Right atrium auricular region (tissue), 2 donors: ENCODE data around the gene NT5C. TPM values are rescaled to one million over a fixed set of nuclear protein-coding genes. Genes with fewer than 3 reads are reported as not detected.
"Not testable (repeated sequence)": the region's sequence is repeated elsewhere in the genome, so short reads cannot be mapped to it uniquely, and the experiment has no call there.

Experiments
- DNase-seq: peaks from one replicate; pipeline ENCODE4 v3.0.0-alpha.2; 2019; ENCODE audit warnings: low spot score
- H3K27ac ChIP-seq, 2 donors: fragments of 200-600 bp; sonication (generic); 1 replicate in 1 of 2; 2 replicates in 1 of 2; pipeline ENCODE4 v1.5.1; 2016 to 2019
- H3K27me3 ChIP-seq, 2 donors: fragments of 200-600 bp; sonication (generic); one replicate each; pipeline versions ENCODE4 v1.5.1 to v1.6.0; 2017 to 2019
- H3K36me3 ChIP-seq: fragments of 200-600 bp; sonication (generic); one replicate; pipeline ENCODE4 v1.5.1; 2016
- H3K4me1 ChIP-seq, 2 donors: fragments of 200-600 bp; sonication (generic); one replicate each; pipeline versions ENCODE4 v1.5.1 to v1.6.0; 2017 to 2019
- H3K4me3 ChIP-seq, 2 donors: fragments of 200-600 bp; sonication (generic); 1 replicate in 1 of 2; 2 replicates in 1 of 2; pipeline ENCODE4 v1.5.1; 2017 to 2019; ENCODE audit warnings: mild to moderate bottlenecking in 1 of 2, moderate library complexity in 1 of 2
- H3K9me3 ChIP-seq, 2 donors: fragments of 200-600 bp; sonication (generic); one replicate each; pipeline ENCODE4 v1.5.1; 2019
- CTCF ChIP-seq, 2 donors: fragments of 200-600 bp; sonication (generic); IDR thresholded peaks; one replicate each; pipeline ENCODE4 v1.5.1; 2019; ENCODE audit warnings: antibody characterized with exemption in 2 of 2
- total RNA-seq, 2 donors: library from RNA; depleted of rRNA; stranded (reverse); fragments of >200 nt; gene quantifications; one replicate each; pipeline ENCODE4 v1.1.0, GENCODE V29; 2016

NT5C gene
- total RNA-seq, 2 donors from 2014 or later: 41.4 to 77.5 TPM

DNA sequence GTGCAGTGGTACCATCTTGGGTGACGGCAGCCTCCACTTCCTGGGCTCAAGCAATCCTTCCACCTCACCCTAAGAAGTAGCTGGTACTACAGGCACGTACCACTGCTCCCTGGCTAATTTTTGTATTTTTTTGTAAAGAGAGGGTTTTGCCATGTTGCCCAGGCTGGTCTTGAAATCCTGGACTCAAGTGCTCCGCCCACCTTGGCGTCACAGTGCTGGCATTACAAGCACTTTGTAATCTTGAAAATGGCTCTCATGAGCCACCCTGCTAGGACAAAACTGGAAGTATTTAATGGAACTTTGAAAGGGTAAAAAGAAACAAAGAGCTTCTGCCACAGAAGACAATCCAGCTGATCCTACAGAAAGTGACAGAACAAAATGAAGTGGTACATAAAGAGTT lies 42.0 kb upstream of the NT5C start:
- Histone ChIP-seq H3K27ac (no peak overlapping the region), H3K36me3 (peaks cover 61% of the 10 kb centered on the region), H3K9me3 (no peaks in the 10 kb centered on the region), H3K4me1 (peaks cover 0 to 7% of the 10 kb centered on the region in 2 donors), H3K4me3 (no peak overlapping the region), H3K27me3 (no peaks in the 10 kb centered on the region)
- no peak for DNase-seq
- no peak for TF ChIP-seq CTCF (IDR thresholded peaks at IDR 0.05)

- H3K9me3 ChIP-seq: no peaks in the 10 kb centered on the region
- peaks cover 0 to 7% of the 10 kb centered on the region in 2 donors for H3K4me1 ChIP-seq
- H3K27ac ChIP-seq: no peak overlapping the region
- TF ChIP-seq CTCF (IDR thresholded peaks at IDR 0.05): no peak
- H3K4me3 ChIP-seq: no peak overlapping the region
- H3K36me3 ChIP-seq: peaks cover 66% of the 10 kb centered on the region
- no peak for DNase-seq
- H3K27me3 ChIP-seq: no peaks in the 10 kb centered on the region
These were observed 37.5 kb upstream of the NT5C start for GRCh38 chr17:75168998-75169397.

GRCh38 chr17:75164606-75165005 lies 33.1 kb upstream of the NT5C start:
- peaks cover 52% of the 10 kb centered on the region for H3K36me3 ChIP-seq
- DNase-seq, H3K4me1 ChIP-seq, H3K4me3 ChIP-seq, H3K27ac ChIP-seq, H3K9me3 ChIP-seq, H3K27me3 ChIP-seq: not testable (repeated sequence)

- H3K9me3 ChIP-seq: no peaks in the 10 kb centered on the region
- no peak for TF ChIP-seq CTCF (IDR thresholded peaks at IDR 0.05)
- H3K36me3 ChIP-seq: peaks cover 38% of the 10 kb centered on the region
- no peak for DNase-seq
- H3K4me3 ChIP-seq: no peak overlapping the region
- no peaks in the 10 kb centered on the region for H3K4me1 ChIP-seq
- H3K27me3 ChIP-seq: no peaks in the 10 kb centered on the region
- H3K27ac ChIP-seq: no peak overlapping the region
These were observed 31.5 kb upstream of the NT5C start for GRCh38 chr17:75163074-75163473.

- Histone ChIP-seq H3K4me3 (no peak overlapping the region), H3K4me1 (peaks cover 0 to 1% of the 10 kb centered on the region in 2 donors), H3K27ac (no peak overlapping the region), H3K27me3 (no peaks in the 10 kb centered on the region), H3K36me3 (peaks cover 17% of the 10 kb centered on the region), H3K9me3 (no peaks in the 10 kb centered on the region)
- no peak for DNase-seq
- no peak for TF ChIP-seq CTCF (IDR thresholded peaks at IDR 0.05)
These were observed 28.7 kb upstream of the NT5C start for GRCh38 chr17:75160211-75160610.

DNA sequence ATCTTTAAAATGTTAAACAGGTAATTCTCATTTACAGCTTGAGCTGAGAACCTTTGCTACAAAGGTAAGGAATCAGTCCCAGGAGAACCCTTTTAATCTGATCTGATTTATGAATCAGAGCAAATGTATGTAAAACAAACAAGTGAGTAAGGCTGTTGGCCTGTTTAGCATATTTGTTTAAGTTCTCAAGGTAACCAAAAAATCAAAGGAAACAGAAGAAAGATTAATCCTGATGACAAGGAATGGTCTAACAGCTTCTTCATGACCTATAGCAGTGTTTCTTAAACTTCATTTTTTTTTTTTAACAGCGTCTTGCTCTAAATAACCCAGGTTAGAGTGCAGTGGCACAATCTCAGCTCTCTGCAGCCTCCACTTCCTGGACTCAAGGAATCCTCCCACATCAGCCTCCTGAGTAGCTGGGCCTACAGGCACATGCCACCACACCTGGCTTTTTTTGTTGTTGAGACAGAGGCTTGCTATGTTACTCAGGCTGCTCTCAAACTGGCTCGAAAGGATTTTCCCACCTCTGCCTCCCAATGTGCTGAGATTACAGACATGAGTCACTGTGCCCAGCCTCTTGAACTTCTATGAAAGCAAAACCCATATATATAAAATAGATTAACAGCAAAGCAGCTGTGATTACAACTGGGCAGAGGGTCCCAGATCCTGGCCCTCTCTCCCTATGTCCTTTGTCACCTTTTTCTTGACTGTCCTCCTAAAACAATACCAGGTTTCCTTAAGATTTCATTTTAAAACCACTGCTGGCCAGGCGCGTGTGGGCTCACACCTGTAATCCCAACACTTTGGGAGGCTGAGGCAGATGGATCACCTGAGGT lies 27.9 kb upstream of the NT5C start:
- no peak for TF ChIP-seq CTCF (IDR thresholded peaks at IDR 0.05)

GRCh38 chr17:75158480-75158879 lies 26.9 kb upstream of the NT5C start:
- DNase-seq, H3K9me3 ChIP-seq, H3K4me3 ChIP-seq, H3K27ac ChIP-seq, H3K27me3 ChIP-seq, H3K4me1 ChIP-seq, H3K36me3 ChIP-seq: not testable (repeated sequence)

More for the DNA sequence above, 27.9 kb upstream of the NT5C start:
- no peak overlapping the region for H3K27ac ChIP-seq
- H3K9me3 ChIP-seq: no peaks in the 10 kb centered on the region
- H3K4me1 ChIP-seq: peaks cover 0 to 7% of the 10 kb centered on the region in 2 donors
- H3K36me3 ChIP-seq: peaks cover 13% of the 10 kb centered on the region
- no peaks in the 10 kb centered on the region for H3K27me3 ChIP-seq
- no peak overlapping the region for H3K4me3 ChIP-seq
- DNase-seq: no peak
